GM10266 (cell line): ENCODE data around the gene XRRA1.

Experiments
- DNase-seq: peaks from one replicate; pipeline ENCODE4 v3.0.0; 2012; ENCODE audit errors: extremely low spot score
- TF ChIP-seq, protein P1 (sequence below): IDR thresholded peaks from 2 replicates; pipeline ENCODE4 v1.5.1; 2012; ENCODE audit warnings: mild to moderate bottlenecking, low read depth; ENCODE audit not compliant: control insufficient read depth, insufficient read depth; ENCODE audit errors: missing control alignments

Gene XRRA1

DNA sequence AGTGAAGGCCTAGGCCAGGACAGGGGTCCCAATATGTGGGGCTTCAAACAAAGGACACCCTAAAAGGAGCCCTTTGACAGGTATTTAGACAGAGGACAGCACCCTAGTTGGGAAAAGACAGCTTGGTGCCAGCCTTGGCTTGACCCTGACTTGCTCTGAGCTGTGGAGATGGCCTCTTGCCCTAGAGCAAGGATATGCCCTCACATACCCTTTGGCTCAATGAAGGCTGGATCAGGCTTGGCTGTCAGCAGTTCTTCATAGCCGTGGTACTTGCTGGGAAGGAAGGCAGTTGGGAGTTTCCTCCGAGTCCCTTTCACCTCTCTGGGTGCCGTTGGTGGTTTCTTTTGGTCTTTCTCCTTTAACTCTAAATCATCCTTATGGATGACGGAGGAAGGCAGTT lies 104.0 kb downstream of the XRRA1 start:
- TF ChIP-seq, protein P1, sequence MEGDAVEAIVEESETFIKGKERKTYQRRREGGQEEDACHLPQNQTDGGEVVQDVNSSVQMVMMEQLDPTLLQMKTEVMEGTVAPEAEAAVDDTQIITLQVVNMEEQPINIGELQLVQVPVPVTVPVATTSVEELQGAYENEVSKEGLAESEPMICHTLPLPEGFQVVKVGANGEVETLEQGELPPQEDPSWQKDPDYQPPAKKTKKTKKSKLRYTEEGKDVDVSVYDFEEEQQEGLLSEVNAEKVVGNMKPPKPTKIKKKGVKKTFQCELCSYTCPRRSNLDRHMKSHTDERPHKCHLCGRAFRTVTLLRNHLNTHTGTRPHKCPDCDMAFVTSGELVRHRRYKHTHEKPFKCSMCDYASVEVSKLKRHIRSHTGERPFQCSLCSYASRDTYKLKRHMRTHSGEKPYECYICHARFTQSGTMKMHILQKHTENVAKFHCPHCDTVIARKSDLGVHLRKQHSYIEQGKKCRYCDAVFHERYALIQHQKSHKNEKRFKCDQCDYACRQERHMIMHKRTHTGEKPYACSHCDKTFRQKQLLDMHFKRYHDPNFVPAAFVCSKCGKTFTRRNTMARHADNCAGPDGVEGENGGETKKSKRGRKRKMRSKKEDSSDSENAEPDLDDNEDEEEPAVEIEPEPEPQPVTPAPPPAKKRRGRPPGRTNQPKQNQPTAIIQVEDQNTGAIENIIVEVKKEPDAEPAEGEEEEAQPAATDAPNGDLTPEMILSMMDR: no peak
- DNase-seq: no peak

DNA sequence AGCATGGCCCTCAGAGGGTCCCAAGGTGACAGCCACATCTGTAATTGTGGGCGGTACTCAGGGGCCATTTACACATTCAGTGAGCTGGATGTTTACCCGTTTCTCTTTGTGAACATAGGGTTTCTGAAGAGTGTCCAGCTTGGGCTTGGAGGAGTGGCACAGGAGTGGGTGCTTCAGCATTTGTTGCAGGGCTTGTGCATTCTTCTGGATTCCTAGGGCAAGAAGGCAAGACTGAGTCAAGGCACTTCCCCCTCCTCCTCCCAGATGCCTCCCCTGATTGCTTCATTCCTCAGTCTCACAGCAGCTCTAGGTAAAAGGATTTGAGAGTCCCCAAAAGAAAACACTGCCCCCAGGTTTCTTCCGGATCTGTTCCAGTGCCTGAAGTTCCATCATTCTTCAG lies 104.8 kb downstream of the XRRA1 start:
- no peak for DNase-seq
- TF ChIP-seq, protein P1: no peak

DNA sequence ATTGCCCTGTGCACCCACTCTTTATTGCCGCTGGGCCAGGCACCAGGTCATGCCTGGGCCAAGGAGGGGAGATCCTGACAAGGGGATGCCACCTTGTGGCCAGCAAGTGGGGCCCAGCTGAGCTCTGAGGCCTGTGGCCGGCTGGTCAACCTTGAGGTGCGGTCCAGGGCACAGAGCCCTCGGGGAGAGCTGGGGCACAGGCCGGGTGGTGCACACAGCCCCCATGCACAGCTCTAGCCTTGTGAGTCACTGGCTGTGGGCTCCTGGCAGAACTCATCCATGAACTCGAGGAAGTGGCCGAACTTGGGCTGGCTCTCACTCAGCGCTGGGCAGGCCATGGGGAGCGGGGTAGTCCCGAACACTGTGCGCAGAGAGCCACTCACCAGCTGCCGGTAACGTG lies 105.9 kb downstream of the XRRA1 start:
- TF ChIP-seq, protein P1: peak; percentile 36
- DNase-seq: no peak

DNA sequence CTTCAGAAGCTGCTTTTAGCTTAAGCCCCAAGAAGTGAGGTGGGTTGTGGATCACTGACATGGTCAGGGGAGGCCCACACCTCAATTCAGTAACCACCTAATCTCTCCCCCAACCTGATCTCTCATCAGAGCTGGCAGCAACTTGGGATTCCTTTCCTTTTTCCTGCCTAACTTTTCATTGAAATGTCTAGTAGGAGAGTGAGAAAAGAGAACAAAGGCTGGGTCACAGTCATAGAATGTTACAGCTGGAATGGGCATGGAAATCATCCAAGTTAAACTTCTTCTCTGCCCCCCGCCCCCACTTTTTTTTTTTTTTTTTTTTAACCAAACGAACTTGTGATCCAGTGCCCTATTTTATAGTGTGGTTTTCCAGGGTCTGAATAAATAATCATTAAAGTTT lies 108.4 kb downstream of the XRRA1 start:
- DNase-seq: no peak
- TF ChIP-seq, protein P1: no peak

DNA sequence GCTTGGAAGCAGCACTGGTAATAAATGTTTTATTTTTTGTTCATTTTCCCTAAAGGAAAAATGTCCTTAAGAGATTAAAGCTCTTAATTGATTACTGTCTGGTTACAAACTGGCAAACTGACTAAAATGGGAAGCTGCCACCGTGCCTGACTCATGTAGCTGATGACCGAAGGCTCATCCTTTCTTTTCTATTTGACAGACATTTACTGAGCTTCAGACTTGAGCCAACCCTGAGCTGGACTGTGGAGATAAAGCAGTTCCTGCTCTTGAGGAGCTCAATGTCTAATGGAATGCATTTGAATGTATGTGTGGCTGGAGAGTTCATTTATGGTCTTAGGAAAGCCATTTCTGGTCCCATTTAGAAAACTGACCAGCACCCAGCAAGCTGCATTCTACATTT lies 108.9 kb downstream of the XRRA1 start:
- TF ChIP-seq, protein P1: no peak
- no peak for DNase-seq

DNA sequence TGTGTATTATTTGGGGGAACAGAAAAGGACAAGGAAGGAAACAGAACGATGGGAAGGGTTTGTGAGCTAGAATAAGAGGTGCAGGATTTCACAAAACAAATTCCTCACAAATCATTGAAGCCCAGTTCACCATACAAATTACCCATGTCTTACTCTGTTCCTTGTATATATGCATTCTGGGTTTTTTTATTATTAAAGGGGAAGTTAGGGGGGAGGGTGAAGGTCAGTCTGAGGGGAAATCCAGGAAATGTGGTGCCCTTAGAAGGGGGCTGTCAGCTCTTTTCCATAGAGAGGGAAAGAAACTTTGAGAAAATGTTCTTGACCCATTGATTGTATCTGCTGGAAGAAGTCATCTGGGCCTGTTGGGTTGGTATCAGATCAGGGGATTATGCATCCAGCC lies 109.4 kb downstream of the XRRA1 start:
- no peak for DNase-seq
- TF ChIP-seq, protein P1: no peak

DNA sequence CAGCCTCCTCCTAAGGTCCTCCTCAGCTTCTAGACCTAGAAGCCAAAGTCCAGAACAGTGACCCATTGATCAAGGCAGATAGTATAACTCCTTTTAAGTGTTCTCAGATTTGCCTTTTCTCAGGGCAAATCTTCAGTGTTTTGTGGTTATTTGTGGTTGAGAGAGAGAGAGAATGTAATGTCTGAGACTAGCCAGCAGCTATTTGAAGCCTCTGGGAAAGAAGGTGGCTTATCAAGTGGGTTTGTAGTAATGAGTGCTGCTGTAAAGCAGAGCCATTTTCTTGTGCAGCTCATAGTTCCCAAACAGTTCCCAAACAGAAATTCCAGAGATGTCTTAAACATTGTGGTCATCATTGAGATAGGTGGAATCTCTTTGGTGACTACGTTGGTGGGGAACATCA lies 110.7 kb downstream of the XRRA1 start:
- TF ChIP-seq, protein P1: no peak
- no peak for DNase-seq
